ENCODE measurements around the gene SYNGR4.

SYNGR4 gene

DNA sequence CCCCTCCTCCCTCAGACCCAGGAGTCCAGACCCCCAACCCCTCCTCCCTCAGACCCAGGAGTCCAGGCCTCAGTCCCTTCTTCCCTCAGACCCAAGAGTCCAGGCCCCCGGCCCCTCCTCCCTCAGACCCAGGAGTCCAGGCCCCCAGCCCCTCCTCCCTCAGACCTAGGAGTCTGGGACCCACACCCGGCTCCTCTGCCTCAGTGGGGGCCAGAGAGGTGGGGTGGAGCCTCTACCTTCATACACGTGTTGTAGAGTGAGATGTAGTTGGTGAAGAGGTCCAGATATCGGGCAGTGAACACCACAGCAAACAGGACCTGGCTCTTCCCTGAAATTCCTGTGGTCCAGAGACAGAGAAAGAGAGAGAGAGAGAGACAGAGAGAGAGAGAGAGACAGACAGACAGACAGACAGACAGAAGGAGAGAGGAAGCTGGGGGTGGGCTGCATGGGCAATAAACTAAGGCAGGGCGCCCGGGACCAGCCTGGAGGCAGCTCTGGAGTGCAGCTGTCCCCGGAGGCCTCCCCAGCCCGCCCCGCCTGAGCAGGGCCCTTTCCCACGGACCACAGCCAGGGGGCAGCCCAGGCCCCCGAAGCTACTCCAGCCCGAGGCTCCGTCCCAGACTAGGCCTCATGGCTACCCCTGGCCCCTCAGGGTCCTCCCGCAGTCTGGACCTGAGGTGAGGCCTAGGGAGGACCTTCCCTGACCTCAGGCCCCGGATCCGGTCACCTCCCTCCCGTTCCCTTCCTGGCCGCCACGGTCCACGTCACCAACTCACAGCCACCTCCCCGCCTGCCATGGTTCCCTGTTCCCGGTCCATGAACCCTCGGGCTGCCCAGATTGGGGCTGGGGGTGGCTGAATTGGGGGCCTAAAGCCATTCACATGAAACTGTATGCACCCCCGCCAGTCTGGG is 26.3 kb downstream of the SYNGR4 start:
- peak overlapping the region; percentile 88 for H3K27ac ChIP-seq
- TF ChIP-seq ZFX (IDR thresholded peaks at IDR 0.05; ENCODE audit: borderline replicate concordance): no peak
- TF ChIP-seq, protein P1, sequence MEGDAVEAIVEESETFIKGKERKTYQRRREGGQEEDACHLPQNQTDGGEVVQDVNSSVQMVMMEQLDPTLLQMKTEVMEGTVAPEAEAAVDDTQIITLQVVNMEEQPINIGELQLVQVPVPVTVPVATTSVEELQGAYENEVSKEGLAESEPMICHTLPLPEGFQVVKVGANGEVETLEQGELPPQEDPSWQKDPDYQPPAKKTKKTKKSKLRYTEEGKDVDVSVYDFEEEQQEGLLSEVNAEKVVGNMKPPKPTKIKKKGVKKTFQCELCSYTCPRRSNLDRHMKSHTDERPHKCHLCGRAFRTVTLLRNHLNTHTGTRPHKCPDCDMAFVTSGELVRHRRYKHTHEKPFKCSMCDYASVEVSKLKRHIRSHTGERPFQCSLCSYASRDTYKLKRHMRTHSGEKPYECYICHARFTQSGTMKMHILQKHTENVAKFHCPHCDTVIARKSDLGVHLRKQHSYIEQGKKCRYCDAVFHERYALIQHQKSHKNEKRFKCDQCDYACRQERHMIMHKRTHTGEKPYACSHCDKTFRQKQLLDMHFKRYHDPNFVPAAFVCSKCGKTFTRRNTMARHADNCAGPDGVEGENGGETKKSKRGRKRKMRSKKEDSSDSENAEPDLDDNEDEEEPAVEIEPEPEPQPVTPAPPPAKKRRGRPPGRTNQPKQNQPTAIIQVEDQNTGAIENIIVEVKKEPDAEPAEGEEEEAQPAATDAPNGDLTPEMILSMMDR (IDR thresholded peaks at IDR 0.05): peak; percentile 51

DNA sequence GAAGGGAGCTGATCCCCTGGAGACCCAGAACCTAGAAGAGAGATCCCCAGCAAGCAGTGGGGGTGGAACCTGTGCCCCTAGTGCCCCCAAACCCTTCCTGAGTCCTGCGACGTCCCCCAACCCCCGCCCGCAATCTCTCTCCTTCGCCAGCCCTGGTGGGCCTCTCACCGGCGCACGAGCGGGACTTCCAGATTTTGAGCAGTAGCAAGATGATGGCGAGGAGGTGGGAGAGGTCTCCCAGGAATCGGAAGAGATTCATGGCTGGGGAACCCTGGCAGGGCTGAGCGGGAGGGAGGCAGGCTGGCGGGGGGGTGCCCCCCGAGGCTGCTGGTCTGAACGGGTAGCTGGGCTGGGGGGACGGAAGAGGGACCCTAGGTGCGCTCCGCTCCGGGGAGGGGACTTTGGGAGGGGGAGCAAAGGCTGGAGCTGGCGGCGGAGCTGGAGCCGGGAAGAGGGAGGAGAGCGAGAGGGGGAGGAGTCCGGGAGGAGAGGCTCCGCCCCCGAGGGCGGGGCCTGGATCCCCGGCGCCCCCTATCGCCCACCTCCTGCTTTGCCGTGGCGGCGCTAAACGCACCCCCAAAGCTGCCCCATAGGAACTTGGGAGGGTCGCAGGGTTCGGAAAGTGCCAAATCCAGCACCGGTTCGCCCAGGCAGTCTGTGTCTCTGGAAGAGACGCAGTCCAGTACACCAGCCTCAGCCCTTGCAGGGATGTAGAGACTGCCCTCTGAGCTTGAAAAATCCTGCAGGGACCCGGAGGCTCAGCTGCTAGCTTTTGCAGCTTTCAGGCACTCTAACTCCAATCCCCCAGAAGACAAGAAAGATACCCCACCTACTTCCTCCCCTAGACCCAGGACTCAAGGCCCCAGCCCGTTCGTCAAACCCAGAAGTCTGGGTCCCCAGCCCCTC is 27.2 kb downstream of the SYNGR4 start, which contains the start of gene KDELR1:
TSS of gene KDELR1 (minus strand) at position 452 of the 906 bp plus-strand sequence. CDS start at position 259, 193 bp downstream.
- no peak for TF ChIP-seq ZFX (IDR thresholded peaks at IDR 0.05; ENCODE audit: borderline replicate concordance)
- TF ChIP-seq, protein P1 (IDR thresholded peaks at IDR 0.05): peak; percentile 95
- peak within 1 kb of the TSS; percentile 88 for H3K27ac ChIP-seq

DNA sequence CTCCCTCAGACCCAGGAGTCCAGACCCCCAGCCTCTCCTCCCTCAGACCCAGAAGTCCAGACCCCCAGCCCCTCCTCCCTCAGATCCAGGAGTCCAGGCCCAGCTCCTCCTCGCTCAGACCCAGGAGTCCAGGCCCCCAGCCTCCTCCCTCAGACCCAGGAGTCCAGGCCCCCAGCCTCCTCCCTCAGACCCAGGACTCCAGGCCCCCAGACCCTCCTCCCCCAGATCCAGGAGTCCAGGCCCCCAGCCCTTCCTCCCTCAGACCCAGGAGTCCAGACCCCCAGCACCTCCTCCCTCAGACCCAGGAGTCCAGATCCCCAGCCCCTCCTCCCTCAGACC is 27.8 kb downstream of the SYNGR4 start:
- H3K27ac ChIP-seq: peak overlapping the region; percentile 88; the same call in 1 of the 2 replicates

DNA sequence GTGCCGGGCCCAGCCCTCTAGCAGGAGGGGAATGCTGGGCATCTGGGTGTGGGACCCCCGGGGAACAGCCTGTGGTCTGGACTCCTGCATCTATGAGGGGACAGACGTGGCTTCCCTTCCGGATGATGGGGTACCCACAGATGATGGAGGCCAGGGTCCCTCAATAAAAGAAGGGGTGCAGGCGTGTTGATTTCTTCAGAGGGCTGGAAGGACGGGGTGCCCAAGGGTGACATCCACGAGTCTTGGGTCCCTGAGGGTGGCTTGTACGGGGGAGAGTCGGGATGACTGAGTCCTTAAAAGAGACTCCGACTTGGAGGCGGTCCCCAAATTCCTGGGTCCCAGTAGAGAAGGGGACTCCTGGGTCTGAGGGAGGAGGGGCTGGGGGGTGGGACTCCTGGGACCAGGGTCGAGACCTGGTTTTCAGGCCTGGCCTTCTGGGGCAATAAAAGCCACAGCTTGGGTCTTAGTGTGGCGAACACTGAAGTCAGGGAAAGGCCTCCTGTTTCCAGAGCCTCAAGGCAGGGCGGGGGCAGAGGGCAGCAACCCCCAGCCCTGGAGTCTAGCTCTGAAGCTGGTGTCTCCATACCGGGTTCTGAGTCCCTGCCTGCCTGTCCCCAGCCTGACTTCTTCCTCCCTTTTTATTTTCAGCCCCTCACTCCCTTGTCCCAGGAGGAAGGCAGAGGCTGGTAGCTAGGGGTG is 28.8 kb downstream of the SYNGR4 start:
- H3K27ac ChIP-seq: peak overlapping the region; percentile 76
- TF ChIP-seq, protein P1 (IDR thresholded peaks at IDR 0.05): no peak
- TF ChIP-seq ZFX (IDR thresholded peaks at IDR 0.05; ENCODE audit: borderline replicate concordance): no peak

DNA sequence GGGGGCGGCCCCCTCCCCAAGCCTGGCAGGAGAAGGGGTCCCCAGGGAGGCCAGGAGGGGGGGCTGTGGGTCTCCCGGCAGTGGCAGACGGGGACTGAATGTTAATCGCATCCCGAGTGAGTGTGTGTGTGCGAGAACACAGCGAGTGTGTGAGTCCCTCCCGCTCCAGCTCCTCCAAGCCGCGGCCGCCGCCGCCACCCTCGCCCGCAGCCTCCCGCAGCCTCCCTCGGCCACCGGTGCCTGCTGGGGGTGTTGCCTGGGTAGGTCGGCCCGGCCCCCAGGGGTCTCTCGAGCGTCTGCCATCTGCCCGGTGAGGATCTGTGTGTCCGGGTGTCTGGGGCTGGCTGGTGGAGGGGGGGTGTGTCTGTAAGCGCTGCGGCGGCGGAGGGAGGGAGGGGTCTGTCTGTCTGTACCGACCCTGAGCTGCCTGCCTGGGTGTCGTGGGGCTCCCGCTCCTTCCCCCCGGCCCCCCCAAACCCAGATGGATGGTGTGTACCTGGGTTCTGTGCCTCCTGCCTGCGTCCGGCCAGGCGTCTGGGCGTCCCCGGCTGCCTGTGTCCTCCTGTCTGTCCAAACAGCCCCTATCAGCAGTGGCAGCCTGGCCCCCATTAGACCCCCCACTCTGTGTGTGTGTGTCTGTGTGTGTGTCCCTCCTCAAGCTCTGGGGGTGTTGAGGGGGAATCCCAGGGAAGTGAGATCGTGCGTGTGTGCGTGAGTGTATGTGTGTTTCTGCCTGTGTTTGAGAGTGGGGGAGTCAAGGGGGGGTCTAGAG is 29.6 kb downstream of the SYNGR4 start, which contains the start of gene GRIN2D:
TSS of gene GRIN2D (plus strand) at position 110 of the 772 bp plus-strand sequence. CDS start 4,725 bp downstream, outside the sequence.
- H3K27ac ChIP-seq: peak within 1 kb of the TSS; percentile 76
- TF ChIP-seq, protein P1 (IDR thresholded peaks at IDR 0.05): no peak
- no peak for TF ChIP-seq ZFX (IDR thresholded peaks at IDR 0.05; ENCODE audit: borderline replicate concordance)

DNA sequence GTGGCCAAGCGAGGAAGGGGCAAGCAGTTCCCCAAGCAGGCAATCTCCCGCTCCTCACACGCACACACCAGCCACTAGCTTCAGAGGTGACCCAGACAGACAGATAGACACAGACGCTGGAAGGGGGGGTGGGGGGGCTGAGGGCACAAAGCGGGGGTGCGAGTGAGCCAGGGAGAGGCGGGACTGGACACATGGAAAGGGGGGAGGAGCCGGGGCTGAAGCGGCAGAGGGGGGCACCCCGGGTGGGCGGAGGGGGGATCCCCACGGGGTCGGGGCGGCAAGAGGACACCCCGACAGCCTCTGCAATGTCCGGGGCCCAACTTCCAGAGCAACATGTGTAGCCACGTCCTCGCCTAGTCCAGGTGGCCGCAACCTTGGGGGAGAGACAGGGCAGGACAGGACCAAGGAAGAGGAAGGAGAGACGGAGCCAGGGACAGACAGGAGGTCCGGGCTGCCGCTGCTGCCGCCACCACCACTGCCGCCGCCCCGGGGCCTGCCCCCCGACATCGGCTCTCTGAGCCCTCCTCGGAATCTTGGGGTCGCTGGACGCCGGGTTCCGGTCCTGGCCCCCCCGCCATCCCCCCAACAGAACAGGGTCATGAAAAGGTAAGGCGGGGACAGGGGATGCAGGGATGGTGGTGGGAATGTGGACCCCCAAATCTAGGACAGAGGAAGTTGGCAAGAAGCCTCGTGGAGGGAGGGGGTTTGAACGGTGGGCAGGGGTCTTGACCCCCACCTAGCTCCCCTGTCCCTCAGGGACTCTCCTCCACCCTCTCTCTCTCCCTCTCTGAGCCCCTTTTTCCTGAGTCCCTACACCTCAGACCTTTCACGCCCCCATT is 30.4 kb downstream of the SYNGR4 start:
- TF ChIP-seq, protein P1 (IDR thresholded peaks at IDR 0.05): no peak
- no peak for TF ChIP-seq ZFX (IDR thresholded peaks at IDR 0.05; ENCODE audit: borderline replicate concordance)
- H3K27ac ChIP-seq: peak overlapping the region; percentile 76
